ENCODE data around the gene NUP54. TPM values are rescaled to one million over a fixed set of nuclear protein-coding genes. Genes with fewer than 3 reads are reported as not detected.

Gene NUP54
- total and polyA plus RNA-seq, 8 donors, result 9.3 to 87.6 (median 17.9) TPM

DNA sequence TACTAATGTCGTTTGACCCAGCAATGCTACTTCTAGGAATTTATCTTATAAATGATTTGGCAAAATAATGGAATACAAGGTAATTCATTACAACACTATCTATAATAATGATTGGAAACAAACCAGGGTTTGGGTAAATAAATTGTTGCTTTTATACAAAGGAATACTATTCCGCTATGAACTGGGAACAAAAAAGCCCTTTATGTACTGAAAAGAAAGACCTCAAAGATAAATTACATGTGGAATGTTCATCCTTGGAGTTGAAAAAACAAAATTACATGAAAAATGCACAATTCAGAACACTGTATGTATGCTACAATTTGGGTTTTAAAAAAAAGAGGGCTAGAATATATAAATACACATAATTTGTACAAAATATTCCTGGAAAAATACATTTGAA, 5.2 kb upstream of the NUP54 start:
- Histone ChIP-seq H3K4me3 (no peak overlapping the region), H3K27me3 (no peaks in the 10 kb centered on the region), H3K9me3 (no peaks in the 10 kb centered on the region), H3K27ac (no peak overlapping the region), H3K4me1 (peaks cover 6 to 17% (median 9%) of the 10 kb centered on the region in 4 donors), H3K36me3 (peaks cover 0 to 7% (median 4%) of the 10 kb centered on the region in 4 donors)
- intact Hi-C loops (cut with DNase I; ENCODE audit: low total_unique reads), result no loop called here
- 79 to 87% (median 83%) methylated on average over 2 of the region's 2 CpGs for WGBS, 5 donors
- no peak for DNase-seq
- no peak for TF ChIP-seq POLR2AphosphoS5 (IDR thresholded peaks at IDR 0.05)
- TF ChIP-seq, protein P1, sequence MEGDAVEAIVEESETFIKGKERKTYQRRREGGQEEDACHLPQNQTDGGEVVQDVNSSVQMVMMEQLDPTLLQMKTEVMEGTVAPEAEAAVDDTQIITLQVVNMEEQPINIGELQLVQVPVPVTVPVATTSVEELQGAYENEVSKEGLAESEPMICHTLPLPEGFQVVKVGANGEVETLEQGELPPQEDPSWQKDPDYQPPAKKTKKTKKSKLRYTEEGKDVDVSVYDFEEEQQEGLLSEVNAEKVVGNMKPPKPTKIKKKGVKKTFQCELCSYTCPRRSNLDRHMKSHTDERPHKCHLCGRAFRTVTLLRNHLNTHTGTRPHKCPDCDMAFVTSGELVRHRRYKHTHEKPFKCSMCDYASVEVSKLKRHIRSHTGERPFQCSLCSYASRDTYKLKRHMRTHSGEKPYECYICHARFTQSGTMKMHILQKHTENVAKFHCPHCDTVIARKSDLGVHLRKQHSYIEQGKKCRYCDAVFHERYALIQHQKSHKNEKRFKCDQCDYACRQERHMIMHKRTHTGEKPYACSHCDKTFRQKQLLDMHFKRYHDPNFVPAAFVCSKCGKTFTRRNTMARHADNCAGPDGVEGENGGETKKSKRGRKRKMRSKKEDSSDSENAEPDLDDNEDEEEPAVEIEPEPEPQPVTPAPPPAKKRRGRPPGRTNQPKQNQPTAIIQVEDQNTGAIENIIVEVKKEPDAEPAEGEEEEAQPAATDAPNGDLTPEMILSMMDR (IDR thresholded peaks at IDR 0.05), result no peak
- no peak for TF ChIP-seq EP300 (IDR thresholded peaks at IDR 0.05)
- no peak for TF ChIP-seq POLR2A (IDR thresholded peaks at IDR 0.05)

- H3K27ac ChIP-seq, result peak overlapping the region; percentile 86 to 95 (median 92)
- peak; percentile 46 to 87 for DNase-seq
- WGBS, 5 donors, result 0 to 1% (median 0%) methylated on average over 28 to 31 of the region's 31 CpGs
- H3K27me3 ChIP-seq, result no peaks in the 10 kb centered on the region
- peaks cover 26 to 36% (median 31%) of the 10 kb centered on the region in 4 donors for H3K4me1 ChIP-seq
- peaks cover 0 to 16% (median 14%) of the 10 kb centered on the region in 4 donors for H3K36me3 ChIP-seq
- TF ChIP-seq POLR2AphosphoS5 (IDR thresholded peaks at IDR 0.05), result no peak
- TF ChIP-seq POLR2A (IDR thresholded peaks at IDR 0.05), result no peak
- TF ChIP-seq, protein P1 (IDR thresholded peaks at IDR 0.05), result no peak
- TF ChIP-seq EP300 (IDR thresholded peaks at IDR 0.05), result no peak
- no peaks in the 10 kb centered on the region for H3K9me3 ChIP-seq
- H3K4me3 ChIP-seq, result peak overlapping the region; percentile 93 to 98 (median 96)
- intact Hi-C loops (cut with DNase I; ENCODE audit: low total_unique reads), result no loop called here
Observed at GRCh38 chr4:76147454-76148141, 599 bp downstream of the NUP54 start.

GRCh38 chr4:76144546-76144945, 3.7 kb downstream of the NUP54 start:
- intact Hi-C loops (cut with DNase I; ENCODE audit: low total_unique reads), result no loop called here
- Histone ChIP-seq H3K4me1 (peaks cover 25 to 43% (median 30%) of the 10 kb centered on the region in 4 donors), H3K9me3 (no peaks in the 10 kb centered on the region), H3K36me3 (peaks cover 6 to 45% (median 43%) of the 10 kb centered on the region in 4 donors), H3K27me3 (no peaks in the 10 kb centered on the region), H3K4me3 (no peak overlapping the region), H3K27ac (no peak overlapping the region)
- TF ChIP-seq POLR2AphosphoS5 (IDR thresholded peaks at IDR 0.05) (no peak), POLR2A (IDR thresholded peaks at IDR 0.05) (no peak), EP300 (IDR thresholded peaks at IDR 0.05) (no peak)
- TF ChIP-seq, protein P1 (IDR thresholded peaks at IDR 0.05), result no peak
- DNase-seq, result no peak

- Histone ChIP-seq H3K4me3 (no peak overlapping the region), H3K36me3 (peaks cover 10 to 75% (median 74%) of the 10 kb centered on the region in 4 donors), H3K27ac (no peak overlapping the region), H3K9me3 (no peaks in the 10 kb centered on the region), H3K27me3 (no peaks in the 10 kb centered on the region), H3K4me1 (peaks cover 6 to 23% (median 9%) of the 10 kb centered on the region in 4 donors)
- no peak for DNase-seq
- TF ChIP-seq, protein P1 (IDR thresholded peaks at IDR 0.05), result no peak
- TF ChIP-seq EP300 (IDR thresholded peaks at IDR 0.05) (no peak), POLR2A (IDR thresholded peaks at IDR 0.05) (no peak), POLR2AphosphoS5 (IDR thresholded peaks at IDR 0.05) (no peak)
- 89 to 98% (median 94%) methylated on average over 3 of the region's 3 CpGs for WGBS, 5 donors
- intact Hi-C loops (cut with DNase I; ENCODE audit: low total_unique reads), result no loop called here
Observed at GRCh38 chr4:76141241-76141640, 7.0 kb downstream of the NUP54 start.
